Suprapubic skin (tissue), 4 donors: ENCODE results near the gene ACTG1.

Experiments
- POLR2A ChIP-seq, 2 donors: fragments of 450-650 bp; IDR thresholded peaks; one replicate each; pipeline ENCODE4 v1.6.1; 2017; ENCODE audit warnings: antibody characterized with exemption in 2 of 2, mild to moderate bottlenecking in 2 of 2, moderate library complexity in 2 of 2
- POLR2AphosphoS5 ChIP-seq, 3 donors: sonication (generic); formaldehyde crosslinking; IDR thresholded peaks; one replicate each; pipeline ENCODE4 v1.6.1; 2017; ENCODE audit warnings: antibody characterized with exemption in 3 of 3
- TF ChIP-seq, protein P1 (sequence below), 2 donors: fragments of 200-600 bp in 1 of 2; fragments of 450-650 bp in 1 of 2; sonication (generic) in 1 of 2; IDR thresholded peaks; one replicate each; pipeline ENCODE4 v1.5.1; 2016 to 2019; ENCODE audit warnings: antibody characterized with exemption in 2 of 2, mild to moderate bottlenecking in 1 of 2, moderate library complexity in 1 of 2

DNA sequence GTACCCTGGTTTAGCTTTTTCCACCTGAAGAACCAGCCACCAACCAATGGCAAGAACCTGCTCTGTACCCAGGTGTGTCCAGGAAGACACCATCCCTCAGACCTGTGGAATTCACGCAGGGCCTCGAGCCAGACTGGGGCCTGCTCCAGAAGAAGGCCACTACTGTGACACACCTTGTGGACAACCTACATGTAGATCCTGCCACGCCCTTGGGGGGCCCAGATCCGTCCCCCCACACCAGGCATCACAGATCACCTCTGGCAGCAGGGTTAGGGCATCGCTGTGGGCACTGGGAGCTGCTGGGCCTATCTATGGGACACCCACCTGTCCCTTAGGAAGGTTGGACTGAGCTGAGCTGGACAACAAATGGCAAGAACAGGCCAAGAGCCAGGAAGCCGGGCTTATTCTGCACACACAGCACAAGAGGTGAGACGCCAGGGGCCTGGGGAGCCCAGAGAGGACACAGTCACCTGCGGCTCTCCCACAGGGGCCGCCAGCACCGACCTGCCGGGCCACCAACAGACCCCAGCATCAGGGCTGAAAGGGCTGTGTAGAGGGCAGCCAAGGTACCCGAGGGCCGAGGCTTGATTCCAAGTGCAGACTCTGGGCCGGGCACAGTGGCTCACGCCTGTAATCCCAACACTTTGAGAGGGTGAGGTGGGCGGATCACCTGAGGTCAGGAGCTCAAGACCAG is 31.8 kb upstream of the ACTG1 start:
- no peak for TF ChIP-seq POLR2AphosphoS5 (IDR thresholded peaks at IDR 0.05)
- TF ChIP-seq, protein P1, sequence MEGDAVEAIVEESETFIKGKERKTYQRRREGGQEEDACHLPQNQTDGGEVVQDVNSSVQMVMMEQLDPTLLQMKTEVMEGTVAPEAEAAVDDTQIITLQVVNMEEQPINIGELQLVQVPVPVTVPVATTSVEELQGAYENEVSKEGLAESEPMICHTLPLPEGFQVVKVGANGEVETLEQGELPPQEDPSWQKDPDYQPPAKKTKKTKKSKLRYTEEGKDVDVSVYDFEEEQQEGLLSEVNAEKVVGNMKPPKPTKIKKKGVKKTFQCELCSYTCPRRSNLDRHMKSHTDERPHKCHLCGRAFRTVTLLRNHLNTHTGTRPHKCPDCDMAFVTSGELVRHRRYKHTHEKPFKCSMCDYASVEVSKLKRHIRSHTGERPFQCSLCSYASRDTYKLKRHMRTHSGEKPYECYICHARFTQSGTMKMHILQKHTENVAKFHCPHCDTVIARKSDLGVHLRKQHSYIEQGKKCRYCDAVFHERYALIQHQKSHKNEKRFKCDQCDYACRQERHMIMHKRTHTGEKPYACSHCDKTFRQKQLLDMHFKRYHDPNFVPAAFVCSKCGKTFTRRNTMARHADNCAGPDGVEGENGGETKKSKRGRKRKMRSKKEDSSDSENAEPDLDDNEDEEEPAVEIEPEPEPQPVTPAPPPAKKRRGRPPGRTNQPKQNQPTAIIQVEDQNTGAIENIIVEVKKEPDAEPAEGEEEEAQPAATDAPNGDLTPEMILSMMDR (IDR thresholded peaks at IDR 0.05) = no peak
- no peak for TF ChIP-seq POLR2A (IDR thresholded peaks at IDR 0.05)
